Keratinocyte (primary cell): Measurements from ENCODE around the gene INIP. TPM values are rescaled to one million over a fixed set of nuclear protein-coding genes. Genes with fewer than 3 reads are reported as not detected.

Source experiments
- DNase-seq: peaks from one replicate; pipeline ENCODE4 v3.0.0-alpha.2; 2011; ENCODE audit warnings: low read depth, missing footprints, low spot score
- FAIRE-seq: peaks from 2 replicates; lab custom pipeline; 2011; peaks lifted over from hg19 to GRCh38; lab: Jason Lieb, UNC
- H2AFZ ChIP-seq: 2 replicates; pipeline ENCODE4 v1.6.0; 2012; ENCODE audit warnings: low read length, control low read depth, inconsistent platforms; ENCODE audit not compliant: control insufficient read depth
- H3K27ac ChIP-seq: 2 replicates; pipeline ENCODE4 v1.5.1; 2011; ENCODE audit warnings: low read length; ENCODE audit not compliant: control insufficient read depth, insufficient read depth
- H3K27me3 ChIP-seq: 3 replicates; pipeline ENCODE4 v1.6.0; 2011; ENCODE audit warnings: low read length; ENCODE audit not compliant: control insufficient read depth, insufficient read depth; ENCODE audit errors: extremely low read depth
- H3K36me3 ChIP-seq, 2 experiments: 2 replicates in 1 of 2; 3 replicates in 1 of 2; pipeline ENCODE4 v1.5.1; 2011; ENCODE audit warnings: low read length in 2 of 2, mild to moderate bottlenecking in 1 of 2; ENCODE audit not compliant: control insufficient read depth in 2 of 2, insufficient read depth in 2 of 2; ENCODE audit errors: extremely low read depth in 1 of 2
- H3K4me1 ChIP-seq: 3 replicates; pipeline ENCODE4 v1.5.1; 2011; ENCODE audit warnings: low read length; ENCODE audit not compliant: control insufficient read depth, insufficient read depth; ENCODE audit errors: extremely low read depth
- H3K4me2 ChIP-seq: 3 replicates; pipeline ENCODE4 v1.6.0; 2011; ENCODE audit warnings: low read depth, low read length; ENCODE audit not compliant: control insufficient read depth, insufficient read depth; ENCODE audit errors: extremely low read depth
- H3K4me3 ChIP-seq, 3 experiments: fragments of 200-600 bp in 1 of 3; sonication (generic) in 1 of 3; 2 replicates in 2 of 3; 3 replicates in 1 of 3; pipeline ENCODE4 v1.5.1; 2011 to 2016; ENCODE audit warnings: low read length in 3 of 3, mild to moderate bottlenecking in 3 of 3, control low read depth in 2 of 3, inconsistent platforms in 1 of 3, low read depth in 1 of 3, mixed read lengths in 1 of 3, mixed run types in 1 of 3, moderate library complexity in 1 of 3; ENCODE audit not compliant: control insufficient read depth in 2 of 3, insufficient read depth in 2 of 3; ENCODE audit errors: extremely low read depth in 1 of 3
- H3K79me2 ChIP-seq: 2 replicates; pipeline ENCODE4 v1.6.0; 2012; ENCODE audit warnings: low read length; ENCODE audit not compliant: control insufficient read depth, insufficient read depth
- H3K9ac ChIP-seq: 3 replicates; pipeline ENCODE4 v1.6.0; 2011; ENCODE audit warnings: low read length; ENCODE audit not compliant: control insufficient read depth, insufficient read depth; ENCODE audit errors: extremely low read depth
- H3K9me1 ChIP-seq: 3 replicates; pipeline ENCODE4 v1.6.0; 2011; ENCODE audit warnings: low read length; ENCODE audit not compliant: control insufficient read depth, insufficient read depth; ENCODE audit errors: extremely low read depth
- H3K9me3 ChIP-seq: 2 replicates; pipeline ENCODE4 v1.5.1; 2012; ENCODE audit warnings: low read depth, low read length; ENCODE audit not compliant: control insufficient read depth
- H4K20me1 ChIP-seq: 3 replicates; pipeline ENCODE4 v1.6.0; 2011; ENCODE audit warnings: low read length; ENCODE audit not compliant: control insufficient read depth, insufficient read depth; ENCODE audit errors: extremely low read depth
- EZH2 ChIP-seq: IDR thresholded peaks from one replicate; pipeline ENCODE4 v1.6.1; 2012; ENCODE audit warnings: inconsistent platforms, mild to moderate bottlenecking, low read length, moderate library complexity
- dilution Hi-C: fragments of 300-500 bp; cut with MboI; formaldehyde crosslinking; loops from one replicate; pipeline ENCODE4 v1.7.0; 2020; ENCODE audit warnings: low sequenced_read_pairs; ENCODE audit not compliant: extremely low pct_ligation_motif_present
- polyA plus RNA-seq, 5 experiments: library from polyadenylated mRNA; depleted of rRNA in 3 of 5; stranded (reverse) in 3 of 5; stranded (forward) in 1 of 5; unstranded in 1 of 5; fragments of >200 nt; gene quantifications; 1 replicate in 1 of 5; 2 replicates in 3 of 5; 3 replicates in 1 of 5; pipeline versions ENCODE4 v1.2.1 to v1.2.3, GENCODE V29; 2011 to 2012; ENCODE audit warnings: missing spikeins in 2 of 5, low read depth in 1 of 5, low replicate concordance in 1 of 5
- TF ChIP-seq, protein P1 (sequence below), 3 experiments: IDR thresholded peaks in 1 of 3; conservative IDR thresholded peaks in 1 of 3; optimal IDR thresholded peaks in 1 of 3; 2 replicates in 2 of 3; 3 replicates in 1 of 3; pipeline versions ENCODE3 to v1.5.1; 2011; ENCODE audit warnings: low read length in 3 of 3, mild to moderate bottlenecking in 3 of 3, moderate library complexity in 2 of 3, control low read depth in 1 of 3, inconsistent platforms in 1 of 3; ENCODE audit not compliant: insufficient read depth in 2 of 3; ENCODE audit errors: extremely low read depth in 1 of 3

The INIP gene
- polyA plus RNA-seq, 1 donor (not counting 4 experiments of a cell fraction or from before 2014, with no cell fraction given) = 22.0 TPM

DNA sequence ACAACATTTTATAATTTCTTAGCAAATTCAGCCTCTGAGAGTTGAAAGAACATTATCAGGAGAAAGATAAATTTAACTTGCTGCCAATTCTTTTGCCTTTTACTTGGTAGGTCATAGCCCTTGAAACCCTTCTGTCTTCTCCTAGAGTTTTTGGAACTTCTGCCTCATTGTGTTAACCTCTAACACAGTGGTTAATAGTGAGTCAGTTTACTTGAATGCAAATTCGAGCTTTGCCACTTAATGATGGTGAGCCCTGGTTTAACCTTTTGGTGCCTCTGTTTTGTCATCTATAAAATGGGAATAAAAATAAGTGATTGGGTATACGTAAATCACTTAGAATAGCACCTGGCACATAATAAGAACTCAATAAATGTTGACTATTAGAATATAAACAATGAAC is 1.8 kb upstream of the INIP start:
- Histone ChIP-seq H3K9ac (no peak overlapping the region), H3K79me2 (peaks cover 7% of the 10 kb centered on the region), H2AFZ (no peak overlapping the region), H3K4me3 (no peak overlapping the region), H3K36me3 (no peaks in the 10 kb centered on the region), H3K27ac (no peak overlapping the region), H4K20me1 (no peaks in the 10 kb centered on the region), H3K9me3 (no peaks in the 10 kb centered on the region), H3K4me1 (peaks cover 4% of the 10 kb centered on the region), H3K9me1 (no peaks in the 10 kb centered on the region), H3K4me2 (no peak overlapping the region), H3K27me3 (no peaks in the 10 kb centered on the region)
- FAIRE-seq (no peak), DNase-seq (no peak)
- dilution Hi-C loops = no loop called here
- TF ChIP-seq, protein P1, sequence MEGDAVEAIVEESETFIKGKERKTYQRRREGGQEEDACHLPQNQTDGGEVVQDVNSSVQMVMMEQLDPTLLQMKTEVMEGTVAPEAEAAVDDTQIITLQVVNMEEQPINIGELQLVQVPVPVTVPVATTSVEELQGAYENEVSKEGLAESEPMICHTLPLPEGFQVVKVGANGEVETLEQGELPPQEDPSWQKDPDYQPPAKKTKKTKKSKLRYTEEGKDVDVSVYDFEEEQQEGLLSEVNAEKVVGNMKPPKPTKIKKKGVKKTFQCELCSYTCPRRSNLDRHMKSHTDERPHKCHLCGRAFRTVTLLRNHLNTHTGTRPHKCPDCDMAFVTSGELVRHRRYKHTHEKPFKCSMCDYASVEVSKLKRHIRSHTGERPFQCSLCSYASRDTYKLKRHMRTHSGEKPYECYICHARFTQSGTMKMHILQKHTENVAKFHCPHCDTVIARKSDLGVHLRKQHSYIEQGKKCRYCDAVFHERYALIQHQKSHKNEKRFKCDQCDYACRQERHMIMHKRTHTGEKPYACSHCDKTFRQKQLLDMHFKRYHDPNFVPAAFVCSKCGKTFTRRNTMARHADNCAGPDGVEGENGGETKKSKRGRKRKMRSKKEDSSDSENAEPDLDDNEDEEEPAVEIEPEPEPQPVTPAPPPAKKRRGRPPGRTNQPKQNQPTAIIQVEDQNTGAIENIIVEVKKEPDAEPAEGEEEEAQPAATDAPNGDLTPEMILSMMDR (optimal IDR thresholded peaks at IDR 0.05 in 1 of 3, IDR thresholded peaks at IDR 0.05 in 1 of 3, conservative IDR thresholded peaks at IDR 0.05 in 1 of 3; ENCODE audit: extremely low read depth in 1 of 3, insufficient read depth in 2 of 3, low read length in 3 of 3) = no peak
- TF ChIP-seq EZH2 = no peak

DNA sequence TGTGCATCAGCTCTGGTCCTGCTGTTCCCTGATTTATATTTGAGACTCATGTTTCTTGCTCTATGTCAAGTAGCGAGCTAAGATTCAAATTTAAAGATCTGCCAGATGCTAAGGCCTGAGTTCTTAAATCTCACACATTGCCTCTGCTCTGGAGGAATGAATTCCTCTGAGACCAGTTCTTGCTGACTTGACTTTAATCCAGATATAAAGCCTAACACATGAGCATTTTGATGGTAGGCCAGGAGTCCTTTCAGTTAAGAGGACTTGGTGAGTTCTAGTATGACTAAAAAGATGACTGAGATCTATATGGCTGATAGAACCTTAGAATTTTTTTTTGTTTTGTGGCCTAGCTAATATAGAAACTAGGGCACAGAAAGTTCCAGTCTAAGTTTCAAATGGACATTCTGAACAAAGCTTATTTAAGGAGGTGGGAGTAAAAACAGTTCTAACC is 1.3 kb upstream of the INIP start:
- no peak overlapping the region for H3K27ac ChIP-seq
- no peaks in the 10 kb centered on the region for H3K9me1 ChIP-seq
- no peak overlapping the region for H2AFZ ChIP-seq
- no peak overlapping the region for H3K4me3 ChIP-seq
- no peaks in the 10 kb centered on the region for H3K36me3 ChIP-seq
- no peak overlapping the region for H3K9ac ChIP-seq
- no peak for DNase-seq
- no peak overlapping the region for H3K4me2 ChIP-seq
- dilution Hi-C loops = no loop called here
- H3K9me3 ChIP-seq = no peaks in the 10 kb centered on the region
- no peak for FAIRE-seq
- H4K20me1 ChIP-seq = no peaks in the 10 kb centered on the region
- TF ChIP-seq, protein P1 (optimal IDR thresholded peaks at IDR 0.05 in 1 of 3, IDR thresholded peaks at IDR 0.05 in 1 of 3, conservative IDR thresholded peaks at IDR 0.05 in 1 of 3; ENCODE audit: extremely low read depth in 1 of 3, insufficient read depth in 2 of 3, low read length in 3 of 3) = no peak
- TF ChIP-seq EZH2 = no peak
- no peaks in the 10 kb centered on the region for H3K27me3 ChIP-seq
- peaks cover 4% of the 10 kb centered on the region for H3K4me1 ChIP-seq
- peaks cover 8% of the 10 kb centered on the region for H3K79me2 ChIP-seq
